ENCODE results near the gene ZNF140. TPM values are rescaled to one million over a fixed set of nuclear protein-coding genes. Genes with fewer than 3 reads are reported as not detected.

Gene ZNF140
- total and polyA plus RNA-seq, 2 of the 13 experiments (the other 11 are each of a cell fraction or from before 2014, with no cell fraction given) = 8.7 to 13.5 TPM

- intact Hi-C loops (cut with micrococcal nuclease; ENCODE audit: unreplicated experiment) (no loop called here), in situ Hi-C loops (cut with HindIII; ENCODE audit: extremely low pct_ligation_motif_present, low pct_unique_long_range_greater_than_20kb) (no loop called here)
- FAIRE-seq (no peak), DNase-seq (ENCODE audit: low spot score) (no peak), ATAC-seq (no peak)
- no peak overlapping the region for H3K27ac ChIP-seq (ENCODE audit: extremely low read length, insufficient read depth, low read length)
- ChIA-PET CTCF (ENCODE audit: low intra/inter-chr PET ratio, low total read pairs) (no interaction called here), POLR2A (no interaction called here)
- BruUV-seq (replicated peaks) = no TSS peak
- TF ChIP-seq SKI (IDR thresholded peaks at IDR 0.05; ENCODE audit: partially characterized antibody) = no peak
- no peak for TF ChIP-seq MTF1 (CRISPR knock-in tag; IDR thresholded peaks at IDR 0.05)
- TF ChIP-seq DNMT1 (CRISPR knock-in tag; IDR thresholded peaks at IDR 0.05) = no peak
- TF ChIP-seq ZFP82 (CRISPR knock-in tag; IDR thresholded peaks at IDR 0.05; ENCODE audit: borderline replicate concordance) = no peak
- TF ChIP-seq ARHGAP35 (CRISPR knock-in tag; IDR thresholded peaks at IDR 0.05; ENCODE audit: borderline replicate concordance) = no peak
- TF ChIP-seq STAG1 (CRISPR knock-in tag; IDR thresholded peaks at IDR 0.05) = no peak
- no peak for TF ChIP-seq JUNB (CRISPR knock-in tag; IDR thresholded peaks at IDR 0.05; ENCODE audit: borderline replicate concordance)
- TF ChIP-seq SRY (CRISPR knock-in tag; IDR thresholded peaks at IDR 0.05) = no peak
- TF ChIP-seq IRX3 (CRISPR knock-in tag; IDR thresholded peaks at IDR 0.05; ENCODE audit: borderline replicate concordance, low read depth) = no peak
- no peak for TF ChIP-seq MAFK (conservative IDR thresholded peaks at IDR 0.05 in 1 of 2, IDR thresholded peaks at IDR 0.05 in 1 of 2; ENCODE audit: low read length in 2 of 2)
- no peak for TF ChIP-seq CEBPG (CRISPR knock-in tag; IDR thresholded peaks at IDR 0.05)
- TF ChIP-seq ZNF317 (CRISPR knock-in tag; IDR thresholded peaks at IDR 0.05) = no peak
- TF ChIP-seq SUZ12 (IDR thresholded peaks at IDR 0.05; ENCODE audit: low read depth, low read length) = no peak
- no peak for TF ChIP-seq ZNF556 (CRISPR knock-in tag; IDR thresholded peaks at IDR 0.05; ENCODE audit: borderline replicate concordance)
- TF ChIP-seq PBX2 (CRISPR knock-in tag; IDR thresholded peaks at IDR 0.05) = no peak
- no peak for TF ChIP-seq RCOR2 (CRISPR knock-in tag; IDR thresholded peaks at IDR 0.05)
- TF ChIP-seq, protein P1, sequence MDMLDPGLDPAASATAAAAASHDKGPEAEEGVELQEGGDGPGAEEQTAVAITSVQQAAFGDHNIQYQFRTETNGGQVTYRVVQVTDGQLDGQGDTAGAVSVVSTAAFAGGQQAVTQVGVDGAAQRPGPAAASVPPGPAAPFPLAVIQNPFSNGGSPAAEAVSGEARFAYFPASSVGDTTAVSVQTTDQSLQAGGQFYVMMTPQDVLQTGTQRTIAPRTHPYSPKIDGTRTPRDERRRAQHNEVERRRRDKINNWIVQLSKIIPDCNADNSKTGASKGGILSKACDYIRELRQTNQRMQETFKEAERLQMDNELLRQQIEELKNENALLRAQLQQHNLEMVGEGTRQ (IDR thresholded peaks at IDR 0.05; ENCODE audit: low read depth, low read length) = no peak
- TF ChIP-seq, protein P1 (CRISPR knock-in tag; IDR thresholded peaks at IDR 0.05; ENCODE audit: borderline replicate concordance) = no peak
- TF ChIP-seq ZNF713 (CRISPR knock-in tag; IDR thresholded peaks at IDR 0.05) = no peak
- TF ChIP-seq, protein P2, sequence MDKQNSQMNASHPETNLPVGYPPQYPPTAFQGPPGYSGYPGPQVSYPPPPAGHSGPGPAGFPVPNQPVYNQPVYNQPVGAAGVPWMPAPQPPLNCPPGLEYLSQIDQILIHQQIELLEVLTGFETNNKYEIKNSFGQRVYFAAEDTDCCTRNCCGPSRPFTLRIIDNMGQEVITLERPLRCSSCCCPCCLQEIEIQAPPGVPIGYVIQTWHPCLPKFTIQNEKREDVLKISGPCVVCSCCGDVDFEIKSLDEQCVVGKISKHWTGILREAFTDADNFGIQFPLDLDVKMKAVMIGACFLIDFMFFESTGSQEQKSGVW (CRISPR knock-in tag; IDR thresholded peaks at IDR 0.05; ENCODE audit: borderline replicate concordance) = no peak
- no peak for TF ChIP-seq EEA1 (CRISPR knock-in tag; IDR thresholded peaks at IDR 0.05; ENCODE audit: borderline replicate concordance)
- no peak overlapping the region for H3K4me2 ChIP-seq (ENCODE audit: low read depth, low read length)
- H3K9me3 ChIP-seq (ENCODE audit: low read length) = peaks cover 99% of the 10 kb centered on the region
- H3K9ac ChIP-seq (ENCODE audit: insufficient read depth, low read depth, low read length) = no peak overlapping the region
- no peaks in the 10 kb centered on the region for H3K4me1 ChIP-seq (ENCODE audit: insufficient read depth, low read length)
- no peak overlapping the region for H3K4me3 ChIP-seq (replicated peaks in 1 of 3; ENCODE audit: insufficient read depth in 1 of 3, low read depth in 2 of 3, low read length in 3 of 3)
- peaks cover 37 to 95% of the 10 kb centered on the region in 2 experiments for H3K36me3 ChIP-seq (replicated peaks in 1 of 2; ENCODE audit: control insufficient read depth in 1 of 2, insufficient read depth in 2 of 2, low read length in 2 of 2)
- 98% methylated on average over 3 of the region's 3 CpGs for WGBS (ENCODE audit: low lambda C conversion rate)
- no peaks in the 10 kb centered on the region for H4K20me1 ChIP-seq (ENCODE audit: insufficient read depth, low read length)
- no peaks in the 10 kb centered on the region for H3K79me2 ChIP-seq (ENCODE audit: insufficient read depth, low read length)
- no peak overlapping the region for H2AFZ ChIP-seq (ENCODE audit: low read length)
- no peaks in the 10 kb centered on the region for H3K27me3 ChIP-seq (ENCODE audit: control insufficient read depth in 1 of 2, insufficient read depth in 2 of 2, low read length in 2 of 2)
These were observed 34.0 kb upstream of the ZNF140 start for GRCh38 chr12:133046698-133047097.

Data from HepG2 (cell line).